Transverse colon (tissue), 4 donors: ENCODE results near the gene CBLC.

Experiments
- EP300 ChIP-seq: sonication (generic); formaldehyde crosslinking; IDR thresholded peaks from one replicate; pipeline ENCODE4 v1.6.1; 2017; ENCODE audit warnings: antibody characterized with exemption, low read depth
- POLR2A ChIP-seq: fragments of 450-650 bp; IDR thresholded peaks from one replicate; pipeline ENCODE4 v1.6.1; 2016; ENCODE audit warnings: antibody characterized with exemption, mild to moderate bottlenecking, moderate library complexity
- POLR2AphosphoS5 ChIP-seq, 3 donors: sonication (generic); formaldehyde crosslinking; IDR thresholded peaks; one replicate each; pipeline ENCODE4 v1.6.1; 2016; ENCODE audit warnings: antibody characterized with exemption in 3 of 3
- TF ChIP-seq, protein P1 (sequence below), 5 experiments: fragments of 200-600 bp in 3 of 5; fragments of 450-650 bp in 2 of 5; sonication (generic) in 3 of 5; IDR thresholded peaks; 1 replicate in 2 of 5; 2 replicates in 3 of 5; pipeline ENCODE4 v1.5.1; 2016 to 2017; ENCODE audit warnings: antibody characterized with exemption in 5 of 5, inconsistent platforms in 3 of 5, mild to moderate bottlenecking in 2 of 5, moderate library complexity in 1 of 5

DNA sequence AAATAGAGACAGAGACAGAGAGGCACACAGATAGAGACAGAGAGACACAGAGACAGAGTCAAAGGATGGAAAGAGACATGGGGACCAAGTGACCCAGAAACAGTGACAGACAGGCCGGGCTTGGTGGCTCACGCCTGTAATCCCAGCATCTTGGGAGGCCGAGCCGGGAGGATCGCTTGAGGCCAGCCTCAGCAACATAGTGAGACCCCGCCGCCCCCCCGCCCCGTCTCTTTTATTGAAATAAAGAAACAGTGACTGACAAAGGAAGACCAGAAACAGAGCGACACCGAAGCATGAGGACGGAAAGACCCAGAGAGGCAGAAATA, 67.6 kb downstream of the CBLC start:
- TF ChIP-seq POLR2AphosphoS5 (IDR thresholded peaks at IDR 0.05) (no peak), POLR2A (no peak), EP300 (no peak)
- TF ChIP-seq, protein P1, sequence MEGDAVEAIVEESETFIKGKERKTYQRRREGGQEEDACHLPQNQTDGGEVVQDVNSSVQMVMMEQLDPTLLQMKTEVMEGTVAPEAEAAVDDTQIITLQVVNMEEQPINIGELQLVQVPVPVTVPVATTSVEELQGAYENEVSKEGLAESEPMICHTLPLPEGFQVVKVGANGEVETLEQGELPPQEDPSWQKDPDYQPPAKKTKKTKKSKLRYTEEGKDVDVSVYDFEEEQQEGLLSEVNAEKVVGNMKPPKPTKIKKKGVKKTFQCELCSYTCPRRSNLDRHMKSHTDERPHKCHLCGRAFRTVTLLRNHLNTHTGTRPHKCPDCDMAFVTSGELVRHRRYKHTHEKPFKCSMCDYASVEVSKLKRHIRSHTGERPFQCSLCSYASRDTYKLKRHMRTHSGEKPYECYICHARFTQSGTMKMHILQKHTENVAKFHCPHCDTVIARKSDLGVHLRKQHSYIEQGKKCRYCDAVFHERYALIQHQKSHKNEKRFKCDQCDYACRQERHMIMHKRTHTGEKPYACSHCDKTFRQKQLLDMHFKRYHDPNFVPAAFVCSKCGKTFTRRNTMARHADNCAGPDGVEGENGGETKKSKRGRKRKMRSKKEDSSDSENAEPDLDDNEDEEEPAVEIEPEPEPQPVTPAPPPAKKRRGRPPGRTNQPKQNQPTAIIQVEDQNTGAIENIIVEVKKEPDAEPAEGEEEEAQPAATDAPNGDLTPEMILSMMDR (IDR thresholded peaks at IDR 0.05): no peak
